Renal pelvis (tissue), 4 donors: Measurements from ENCODE around the gene TENT4A. TPM values are rescaled to one million over a fixed set of nuclear protein-coding genes. Genes with fewer than 3 reads are reported as not detected.

Experiments used
- DNase-seq: peaks from one replicate; pipeline ENCODE4 v3.0.0-alpha.2; 2013
- polyA plus RNA-seq, 3 donors: library from polyadenylated mRNA; unstranded; fragments of 120-200 nt; gene quantifications; one replicate each; pipeline ENCODE4 v1.2.1, GENCODE V29; 2013; ENCODE audit not compliant: insufficient read length in 3 of 3

TENT4A gene
- polyA plus RNA-seq, 3 donors, result 23.6 to 34.4 (median 30.9) TPM

- no peak for DNase-seq
These were observed 17.2 kb downstream of the TENT4A start for GRCh38 chr5:6730407-6730806.

GRCh38 chr5:6730807-6731206, 17.6 kb downstream of the TENT4A start:
- no peak for DNase-seq

GRCh38 chr5:6731465-6732237, 18.4 kb downstream of the TENT4A start:
- DNase-seq, result no peak

GRCh38 chr5:6732634-6733410, 19.6 kb downstream of the TENT4A start:
- DNase-seq, result no peak

- DNase-seq, result no peak
These were observed 20.4 kb downstream of the TENT4A start for GRCh38 chr5:6733411-6734242.

GRCh38 chr5:6734243-6734700, 21.0 kb downstream of the TENT4A start:
- no peak for DNase-seq

GRCh38 chr5:6734781-6735180, 21.5 kb downstream of the TENT4A start:
- DNase-seq, result no peak

GRCh38 chr5:6736106-6736505, 22.9 kb downstream of the TENT4A start:
- no peak for DNase-seq

- no peak for DNase-seq
These were observed 23.4 kb downstream of the TENT4A start for GRCh38 chr5:6736524-6737042.

GRCh38 chr5:6737043-6737941, 24.1 kb downstream of the TENT4A start:
- no peak for DNase-seq

GRCh38 chr5:6739603-6740002, 26.4 kb downstream of the TENT4A start:
- no peak for DNase-seq

GRCh38 chr5:6740586-6741150, 27.4 kb downstream of the TENT4A start:
- DNase-seq, result no peak

GRCh38 chr5:6742081-6742758, 29.0 kb downstream of the TENT4A start:
- DNase-seq, result no peak

GRCh38 chr5:6743161-6743560, 29.9 kb downstream of the TENT4A start:
- DNase-seq, result no peak

GRCh38 chr5:6744841-6745705, 31.8 kb downstream of the TENT4A start:
- DNase-seq, result no peak

- peak; percentile 31 for DNase-seq
These were observed 32.5 kb downstream of the TENT4A start for GRCh38 chr5:6745706-6746222.

GRCh38 chr5:6746244-6746643, 33.0 kb downstream of the TENT4A start:
- DNase-seq, result no peak

GRCh38 chr5:6747103-6747502, 33.9 kb downstream of the TENT4A start:
- DNase-seq, result no peak

GRCh38 chr5:6748142-6748541, 34.9 kb downstream of the TENT4A start:
- no peak for DNase-seq
